CD4-positive, alpha-beta T cell (primary cell): ENCODE data around the gene SLC5A5. TPM values are rescaled to one million over a fixed set of nuclear protein-coding genes. Genes with fewer than 3 reads are reported as not detected.
A peak's percentile ranks its signal among the peaks of the same experiment; 100 is the strongest.

Experiments used
- ATAC-seq: fragments of 200-7000 bp; cut with Tn5 transposase; one replicate; pipeline ENCODE4 v1.10.0; 2022; ENCODE audit warnings: mild to moderate bottlenecking; ENCODE audit not compliant: poor library complexity
- CTCF ChIA-PET: fragments of 350-600 bp; sonication (Branson Sonifier 250); formaldehyde crosslinking; loops from one replicate; lab custom pipeline; 2021; ENCODE audit warnings: antibody characterized with exemption, inconsistent platforms; lab: Charles Lee
- POLR2A ChIA-PET: fragments of 350-600 bp; sonication (Branson Sonifier 250); formaldehyde crosslinking; loops from one replicate; lab custom pipeline; 2021; ENCODE audit warnings: antibody characterized with exemption, inconsistent platforms; lab: Charles Lee
- DNase-seq, 14 experiments: peaks; one replicate each; pipeline ENCODE4 v3.0.0-alpha.2; 2013 to 2020; ENCODE audit warnings: mixed read lengths in 2 of 14
- H3K27ac ChIP-seq, 2 donors: one replicate each; pipeline versions ENCODE4 v1.5.1 to v1.7.0; 2013; ENCODE audit warnings: low read length in 2 of 2, low read depth in 1 of 2, mild to moderate bottlenecking in 1 of 2
- H3K27me3 ChIP-seq, 2 experiments: 1 replicate in 1 of 2; 2 replicates in 1 of 2; pipeline versions ENCODE4 v1.6.1 to v1.7.0; 2013; ENCODE audit warnings: low read length in 2 of 2, control low read depth in 1 of 2, mild to moderate bottlenecking in 1 of 2, moderate library complexity in 1 of 2; ENCODE audit not compliant: insufficient read depth in 2 of 2, control insufficient read depth in 1 of 2
- H3K36me3 ChIP-seq: one replicate; pipeline ENCODE4 v1.6.1; 2013; ENCODE audit warnings: low read length, control low read depth; ENCODE audit not compliant: insufficient read depth
- H3K4me1 ChIP-seq: one replicate; pipeline ENCODE4 v1.6.1; 2013; ENCODE audit warnings: low read length, control low read depth; ENCODE audit not compliant: insufficient read depth
- H3K4me3 ChIP-seq: one replicate; pipeline ENCODE4 v1.5.1; 2013; ENCODE audit warnings: mild to moderate bottlenecking, low read length, moderate library complexity
- H3K9me3 ChIP-seq, 2 experiments: 1 replicate in 1 of 2; 2 replicates in 1 of 2; pipeline versions ENCODE4 v1.6.1 to v1.7.0; 2013; ENCODE audit warnings: low read length in 2 of 2, mild to moderate bottlenecking in 2 of 2, control low read depth in 1 of 2, moderate library complexity in 1 of 2; ENCODE audit not compliant: control insufficient read depth in 1 of 2, insufficient read depth in 1 of 2
- H3K27ac Mint-ChIP-seq: one replicate; pipeline ENCODE4 v1.8.0; 2020; ENCODE audit warnings: mixed read lengths
- H3K27me3 Mint-ChIP-seq: one replicate; pipeline ENCODE4 v1.8.0; 2021; ENCODE audit warnings: mixed read lengths
- H3K36me3 Mint-ChIP-seq: one replicate; pipeline ENCODE4 v1.8.0; 2021; ENCODE audit warnings: low read depth, mixed read lengths
- H3K4me1 Mint-ChIP-seq: one replicate; pipeline ENCODE4 v1.8.0; 2021; ENCODE audit warnings: low read depth, mixed read lengths
- H3K4me3 Mint-ChIP-seq: one replicate; pipeline ENCODE4 v1.8.0; 2020; ENCODE audit warnings: mild to moderate bottlenecking, mixed read lengths
- H3K9me3 Mint-ChIP-seq: one replicate; pipeline ENCODE4 v1.8.0; 2020; ENCODE audit warnings: mixed read lengths
- intact Hi-C, 2 experiments: fragments of 100-400 bp; cut with DNase I in 1 of 2; cut with micrococcal nuclease in 1 of 2; formaldehyde crosslinking; loops; one replicate each; pipeline versions ENCODE4 v1.15.1 to v1.9.0; 2023 to 2025; cut with DNase I, micrococcal nuclease
- total RNA-seq, 174 experiments: library from RNA in 2 of 174; stranded (reverse) in 2 of 174; gene quantifications; one replicate each; pipeline ENCODE4 v1.2.3 and lab custom pipeline; 2021 to 2026
- TF ChIP-seq, protein P1 (sequence below): fragments of 200-600 bp; IDR thresholded peaks from one replicate; pipeline ENCODE4 v1.8.0; 2022; ENCODE audit warnings: antibody characterized with exemption, mild to moderate bottlenecking

SLC5A5 gene
- total RNA-seq, 2 experiments from 2014 or later: 1.6 TPM

DNA sequence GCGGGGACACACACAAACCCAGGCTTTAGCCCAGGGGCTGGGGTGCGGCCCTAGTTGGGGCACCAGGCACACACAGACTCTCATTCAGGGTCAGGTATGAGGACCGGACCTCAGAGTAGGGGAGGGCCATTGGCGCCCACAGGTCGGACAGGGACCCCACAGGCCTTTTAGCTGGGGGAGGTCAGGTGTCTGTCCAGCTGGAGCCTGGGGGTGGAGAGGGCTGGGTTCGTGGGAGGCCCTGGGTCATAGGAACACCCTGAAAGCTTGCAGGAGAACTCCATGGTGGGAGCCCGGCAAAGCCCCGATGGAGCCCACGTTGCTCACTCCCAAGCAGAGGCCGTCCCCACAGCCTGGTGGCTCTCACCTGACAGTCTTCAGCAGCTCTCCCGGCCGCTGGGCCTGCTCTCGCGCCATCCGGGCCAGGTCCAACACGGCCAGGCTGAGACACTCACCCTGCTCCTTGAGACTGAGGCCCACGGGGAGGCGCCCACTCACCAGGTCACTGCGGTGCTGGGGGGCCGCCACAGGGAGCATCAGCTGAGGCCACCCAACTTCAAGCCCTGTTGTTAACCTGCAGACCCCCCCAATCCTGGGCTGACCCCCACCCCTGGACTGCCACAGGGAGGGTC, 29.0 kb upstream of the SLC5A5 start:
- Mint-ChIP-seq H3K27ac (peak overlapping the region; percentile 94), H3K36me3 (peaks cover 84% of the 10 kb centered on the region), H3K9me3 (no peaks in the 10 kb centered on the region), H3K27me3 (no peaks in the 10 kb centered on the region), H3K4me1 (peaks cover 36% of the 10 kb centered on the region), H3K4me3 (no peak overlapping the region)
- ChIA-PET POLR2A (interaction anchor here (1.2 kb wide), 1 partner anchor 17 kb away, joined by 6 read pairs; the partner anchor contains the start of gene RPL18A), CTCF (no interaction called here)
- ATAC-seq (no peak), DNase-seq (no peak)
- Histone ChIP-seq H3K27me3 (no peaks in the 10 kb centered on the region), H3K9me3 (no peaks in the 10 kb centered on the region), H3K36me3 (peaks cover 65% of the 10 kb centered on the region), H3K4me1 (peaks cover 63% of the 10 kb centered on the region), H3K4me3 (no peak overlapping the region), H3K27ac (peak overlapping the region in 1 of 2 donors; percentile 35)
- intact Hi-C loops: no loop called here
- TF ChIP-seq, protein P1, sequence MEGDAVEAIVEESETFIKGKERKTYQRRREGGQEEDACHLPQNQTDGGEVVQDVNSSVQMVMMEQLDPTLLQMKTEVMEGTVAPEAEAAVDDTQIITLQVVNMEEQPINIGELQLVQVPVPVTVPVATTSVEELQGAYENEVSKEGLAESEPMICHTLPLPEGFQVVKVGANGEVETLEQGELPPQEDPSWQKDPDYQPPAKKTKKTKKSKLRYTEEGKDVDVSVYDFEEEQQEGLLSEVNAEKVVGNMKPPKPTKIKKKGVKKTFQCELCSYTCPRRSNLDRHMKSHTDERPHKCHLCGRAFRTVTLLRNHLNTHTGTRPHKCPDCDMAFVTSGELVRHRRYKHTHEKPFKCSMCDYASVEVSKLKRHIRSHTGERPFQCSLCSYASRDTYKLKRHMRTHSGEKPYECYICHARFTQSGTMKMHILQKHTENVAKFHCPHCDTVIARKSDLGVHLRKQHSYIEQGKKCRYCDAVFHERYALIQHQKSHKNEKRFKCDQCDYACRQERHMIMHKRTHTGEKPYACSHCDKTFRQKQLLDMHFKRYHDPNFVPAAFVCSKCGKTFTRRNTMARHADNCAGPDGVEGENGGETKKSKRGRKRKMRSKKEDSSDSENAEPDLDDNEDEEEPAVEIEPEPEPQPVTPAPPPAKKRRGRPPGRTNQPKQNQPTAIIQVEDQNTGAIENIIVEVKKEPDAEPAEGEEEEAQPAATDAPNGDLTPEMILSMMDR: no peak

DNA sequence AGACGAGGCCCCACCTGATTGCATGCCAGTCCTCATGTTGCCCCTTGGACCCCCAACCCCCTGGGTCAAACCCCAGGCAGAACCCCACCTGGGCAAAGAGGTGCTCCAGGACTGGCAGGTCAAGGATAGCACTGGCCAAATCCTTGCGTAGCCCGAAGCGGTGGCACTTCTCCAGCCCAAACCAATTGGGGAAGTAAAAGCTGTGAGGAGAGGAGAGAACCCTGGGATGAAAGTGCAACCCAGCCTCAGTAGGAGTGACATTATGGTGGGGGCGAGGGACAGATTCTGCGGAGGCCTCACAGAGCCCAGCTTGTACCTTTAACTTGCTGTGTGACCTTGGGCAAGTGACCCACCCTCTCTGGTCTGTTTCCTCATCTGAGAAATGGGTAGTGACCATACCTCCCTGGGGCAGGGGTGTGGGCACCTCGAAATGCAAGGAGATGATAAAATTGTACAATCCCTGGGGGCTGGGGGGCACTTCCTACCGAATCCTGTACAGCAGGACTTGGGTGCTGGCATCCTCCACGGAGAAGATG, 28.4 kb upstream of the SLC5A5 start:
- no peak overlapping the region for H3K4me3 ChIP-seq
- peak overlapping the region in 1 of 2 donors; percentile 8 for H3K27ac ChIP-seq
- DNase-seq (no peak), ATAC-seq (no peak)
- Mint-ChIP-seq H3K9me3 (no peaks in the 10 kb centered on the region), H3K27me3 (no peaks in the 10 kb centered on the region), H3K36me3 (peaks cover 80% of the 10 kb centered on the region), H3K27ac (peak overlapping the region; percentile 94), H3K4me3 (peak overlapping the region; percentile 65), H3K4me1 (peaks cover 42% of the 10 kb centered on the region)
- H3K36me3 ChIP-seq: peaks cover 59% of the 10 kb centered on the region
- H3K9me3 ChIP-seq: no peaks in the 10 kb centered on the region
- no peaks in the 10 kb centered on the region for H3K27me3 ChIP-seq
- intact Hi-C loops: no loop called here
- CTCF ChIA-PET: interaction anchor here (1.0 kb wide), 1 partner anchor 12 kb away, joined by 5 read pairs; no protein-coding TSS in a partner anchor
- peaks cover 69% of the 10 kb centered on the region for H3K4me1 ChIP-seq
- TF ChIP-seq, protein P1: no peak
- POLR2A ChIA-PET: interaction anchor here (1.2 kb wide), 1 partner anchor 16 kb away, joined by 6 read pairs; the partner anchor contains the start of gene RPL18A

DNA sequence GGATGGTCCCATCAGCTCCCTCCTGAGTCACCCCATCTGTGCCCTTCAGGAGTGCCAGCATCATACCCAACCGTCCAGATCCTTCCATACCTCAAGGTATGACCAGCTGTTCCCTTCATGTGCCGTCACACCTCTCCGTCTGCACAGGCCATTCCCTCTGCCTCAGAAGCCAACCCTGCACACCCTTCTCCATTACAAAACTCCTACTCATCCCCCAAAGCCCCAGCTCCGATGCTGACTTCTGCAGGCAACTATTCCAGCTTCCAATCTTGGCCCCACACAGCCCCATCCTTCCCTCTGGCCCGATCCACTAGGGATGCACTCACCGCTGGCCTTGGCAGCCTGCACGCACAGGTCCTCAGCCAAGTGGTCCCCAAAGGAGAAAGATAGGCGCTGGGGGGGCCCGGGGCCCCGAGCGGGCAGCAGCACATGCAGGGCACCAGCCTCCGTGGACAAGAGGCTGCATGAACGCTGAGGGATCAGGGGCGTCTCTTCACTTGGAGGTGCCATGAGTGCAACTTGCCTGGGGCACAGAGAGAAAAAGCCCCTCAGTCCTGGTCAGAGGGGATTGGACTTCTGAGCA, 27.7 kb upstream of the SLC5A5 start:
- H3K9me3 Mint-ChIP-seq: no peaks in the 10 kb centered on the region
- no peaks in the 10 kb centered on the region for H3K27me3 Mint-ChIP-seq
- Histone ChIP-seq H3K27ac (peak overlapping the region in 1 of 2 donors; percentile 8), H3K9me3 (no peaks in the 10 kb centered on the region), H3K4me1 (peaks cover 75% of the 10 kb centered on the region), H3K4me3 (no peak overlapping the region), H3K27me3 (no peaks in the 10 kb centered on the region), H3K36me3 (peaks cover 54% of the 10 kb centered on the region)
- intact Hi-C loops: no loop called here
- H3K4me3 Mint-ChIP-seq: peak overlapping the region; percentile 99
- peaks cover 48% of the 10 kb centered on the region for H3K4me1 Mint-ChIP-seq
- ATAC-seq (no peak), DNase-seq (no peak)
- TF ChIP-seq, protein P1: no peak
- peak overlapping the region; percentile 94 for H3K27ac Mint-ChIP-seq
- peaks cover 74% of the 10 kb centered on the region for H3K36me3 Mint-ChIP-seq
- POLR2A ChIA-PET: no interaction called here
- CTCF ChIA-PET: interaction anchor here (1.0 kb wide), 1 partner anchor 11 kb away, joined by 5 read pairs; no protein-coding TSS in a partner anchor
